Adrenal gland (tissue), 12 donors: ENCODE data around the gene OPRM1. TPM values are rescaled to one million over a fixed set of nuclear protein-coding genes. Genes with fewer than 3 reads are reported as not detected.
A peak's percentile ranks its signal among the peaks of the same experiment; 100 is the strongest.

Experiments
- DNase-seq, 7 donors: peaks; one replicate each; pipeline ENCODE4 v3.0.0-alpha.2; 2019 to 2020
- H3K27ac ChIP-seq, 5 donors: fragments of 200-600 bp; sonication (generic) in 4 of 5; 1 replicate in 3 of 5; 2 replicates in 2 of 5; pipeline versions ENCODE4 v1.5.1 to v1.8.0; 2016 to 2020; ENCODE audit warnings: mild to moderate bottlenecking in 1 of 5
- H3K27me3 ChIP-seq: fragments of 200-600 bp; 2 replicates; pipeline ENCODE4 v1.8.0; 2021
- H3K36me3 ChIP-seq, 2 donors: fragments of 200-600 bp; replicated peaks in 1 of 2; 1 replicate in 1 of 2; 2 replicates in 1 of 2; pipeline versions ENCODE4 v1.5.1 to v1.8.0; 2018 to 2022
- H3K4me1 ChIP-seq, 2 donors: fragments of 200-600 bp; replicated peaks in 1 of 2; 1 replicate in 1 of 2; 2 replicates in 1 of 2; pipeline versions ENCODE4 v1.5.1 to v1.8.0; 2018 to 2021
- H3K4me3 ChIP-seq, 4 donors: fragments of 200-600 bp; sonication (generic) in 3 of 4; one replicate each; pipeline ENCODE4 v1.5.1; 2016 to 2018
- H3K9me3 ChIP-seq, 3 donors: fragments of 200-600 bp; sonication (generic) in 1 of 3; replicated peaks in 1 of 3; 1 replicate in 2 of 3; 2 replicates in 1 of 3; pipeline versions ENCODE4 v1.5.1 to v1.8.0; 2016 to 2021
- CTCF ChIP-seq, 6 experiments: fragments of 450-650 bp in 4 of 6; fragments of 200-600 bp in 2 of 6; sonication (generic) in 1 of 6; IDR thresholded peaks; 1 replicate in 5 of 6; 2 replicates in 1 of 6; pipeline versions ENCODE4 v1.5.1 to v1.8.0; 2016 to 2021; ENCODE audit warnings: antibody characterized with exemption in 6 of 6, mild to moderate bottlenecking in 2 of 6, moderate library complexity in 1 of 6
- POLR2A ChIP-seq, 2 donors: fragments of 450-650 bp; IDR thresholded peaks; one replicate each; pipeline ENCODE4 v1.6.1; 2017; ENCODE audit warnings: antibody characterized with exemption in 2 of 2, mild to moderate bottlenecking in 2 of 2, moderate library complexity in 1 of 2
- WGBS, 4 donors: extraction: QIAGEN DNeasy Blood & Tissue Kit in 2 of 4; methylation state at CpG; one replicate each; pipeline versions ENCODE4 v1.1.5 to v1.1.7; 2013 to 2017; 5-methylcytosine and 5-hydroxymethylcytosine counted together
- intact Hi-C, 2 donors: fragments of 100-400 bp; cut with DNase I; formaldehyde crosslinking; loops; one replicate each; pipeline versions ENCODE4 v1.14.1 to v1.15.0; 2022 to 2023
- polyA plus RNA-seq, 3 donors: library from polyadenylated mRNA; stranded (reverse); fragments of 200-250 nt in 2 of 3; fragments of 350-450 nt in 1 of 3; fragmentation: Illumina TruSeq in 1 of 3; extraction: RNeasy Lipid Tissue Mini Kit (QIAGEN cat#74804) in 1 of 3; gene quantifications; one replicate each; pipeline ENCODE4 v1.2.3, GENCODE V29; 2013 to 2014
- total RNA-seq, 9 donors: library from RNA; depleted of rRNA in 4 of 9; stranded (reverse); fragments of >200 nt in 4 of 9; fragments of 120-200 nt in 1 of 9; fragmentation: NEBNext Ultra II Directional in 1 of 9; extraction: Animal tissue kit (Norgen Biotek cat#: 25700) in 1 of 9; gene quantifications; one replicate each; pipeline versions ENCODE4 v1.1.0 to v1.2.4, GENCODE V29; 2013 to 2023
- donor health status: healthy with polysubstance abuse.
- donor health status: Bipolar disorder and iron deficiency.
- donor health status: DM: yes; HTN: yes; CAD: no.
- donor health status: DM: no; HTN: no; CAD: no.
- donor health status: DM: no; HTN: no; CAD: no.
- donor health status: DM: yes; HTN: yes; CAD: no.

OPRM1 gene
- total and polyA plus RNA-seq, 12 donors, result 0.19 to 3.5 (median 1.0) TPM; not detected in 4

GRCh38 chr6:154140743-154141142 is 101.7 kb downstream of the OPRM1 start:
- H3K36me3 ChIP-seq, result no peaks in the 10 kb centered on the region
- intact Hi-C loops, result no loop called here
- H3K4me1 ChIP-seq, result no peaks in the 10 kb centered on the region
- no peak for DNase-seq
- H3K27ac ChIP-seq, result no peak overlapping the region
- H3K27me3 ChIP-seq, result no peaks in the 10 kb centered on the region
- no peaks in the 10 kb centered on the region for H3K9me3 ChIP-seq
- H3K4me3 ChIP-seq, result no peak overlapping the region
- TF ChIP-seq POLR2A (IDR thresholded peaks at IDR 0.05) (no peak), CTCF (IDR thresholded peaks at IDR 0.05) (no peak)
- WGBS, 4 donors, result 60 to 90% (median 66%) methylated on average over 2 of the region's 2 CpGs

- H3K4me1 ChIP-seq, result no peaks in the 10 kb centered on the region
- intact Hi-C loops, result no loop called here
- no peak for DNase-seq
- TF ChIP-seq CTCF (IDR thresholded peaks at IDR 0.05), result no peak
- no peak for TF ChIP-seq POLR2A (IDR thresholded peaks at IDR 0.05)
- H3K9me3 ChIP-seq, result no peaks in the 10 kb centered on the region
- no peaks in the 10 kb centered on the region for H3K27me3 ChIP-seq
- H3K36me3 ChIP-seq, result no peaks in the 10 kb centered on the region
- 79 to 93% (median 83%) methylated on average over 1 of the region's 1 CpG for WGBS, 4 donors
- no peak overlapping the region for H3K27ac ChIP-seq
- no peak overlapping the region for H3K4me3 ChIP-seq
Observed at GRCh38 chr6:154143753-154144152, 104.7 kb downstream of the OPRM1 start.

- no peaks in the 10 kb centered on the region for H3K27me3 ChIP-seq
- H3K4me1 ChIP-seq, result no peaks in the 10 kb centered on the region
- intact Hi-C loops, result loop anchor here (5.0 to 10.0 kb wide), 3 partner anchors 123 to 520 kb away; no protein-coding TSS in a partner anchor
- H3K4me3 ChIP-seq, result peak overlapping the region in 1 of 4 donors; percentile 15
- no peak overlapping the region for H3K27ac ChIP-seq
- TF ChIP-seq POLR2A (IDR thresholded peaks at IDR 0.05) (no peak), CTCF (IDR thresholded peaks at IDR 0.05) (peak; percentile 75 to 94 (median 86))
- H3K9me3 ChIP-seq, result no peaks in the 10 kb centered on the region
- no peaks in the 10 kb centered on the region for H3K36me3 ChIP-seq
- DNase-seq, result peak; percentile 36 to 88 (median 67)
- WGBS, 4 donors, result 26 to 29% (median 26%) methylated on average over 6 of the region's 6 CpGs
Observed at GRCh38 chr6:154154389-154154967, 115.4 kb downstream of the OPRM1 start.

- no peak overlapping the region for H3K27ac ChIP-seq
Observed at GRCh38 chr6:154156135-154156896, 117.3 kb downstream of the OPRM1 start.

More at GRCh38 chr6:154156135-154156896, 117.3 kb downstream of the OPRM1 start:
- Histone ChIP-seq H3K27me3 (no peaks in the 10 kb centered on the region), H3K4me1 (no peaks in the 10 kb centered on the region), H3K9me3 (no peaks in the 10 kb centered on the region), H3K4me3 (no peak overlapping the region), H3K36me3 (no peaks in the 10 kb centered on the region)
- intact Hi-C loops, result loop anchor here in 1 of 2 donors (10.0 kb wide), 1 partner anchor 518 kb away; no protein-coding TSS in a partner anchor
- 74 to 85% (median 79%) methylated on average over 10 to 11 of the region's 11 CpGs for WGBS, 4 donors
- TF ChIP-seq POLR2A (IDR thresholded peaks at IDR 0.05) (no peak), CTCF (IDR thresholded peaks at IDR 0.05) (peak in 4 of 6 experiments; percentile 16 to 42 (median 35))
- DNase-seq, result peak in 3 of 7 donors; percentile 10 to 20 (median 14)
